Trophoblast cell (in vitro differentiated cells and primary cell): ENCODE data around the gene CPA1.
"Not testable (repeated sequence)": the region's sequence is repeated elsewhere in the genome, so short reads cannot be mapped to it uniquely, and the experiment has no call there.

Source experiments
- DNase-seq, 2 donors: peaks; one replicate each; pipeline ENCODE4 v3.0.0-alpha.2; 2016
- H2AFZ ChIP-seq: 2 replicates; pipeline ENCODE4 v1.6.1; 2013; ENCODE audit warnings: low read length, moderate library complexity, mild to moderate bottlenecking; ENCODE audit not compliant: insufficient read depth, poor library complexity
- H2AK5ac ChIP-seq: 2 replicates; pipeline ENCODE4 v1.6.1; 2013; ENCODE audit warnings: mild to moderate bottlenecking, low read length
- H2BK120ac ChIP-seq: 2 replicates; pipeline ENCODE4 v1.6.1; 2013; ENCODE audit warnings: low read length, mild to moderate bottlenecking, moderate library complexity; ENCODE audit not compliant: insufficient read depth, poor library complexity
- H2BK12ac ChIP-seq: 2 replicates; pipeline ENCODE4 v1.6.1; 2013; ENCODE audit warnings: mild to moderate bottlenecking, low read length, moderate library complexity
- H2BK5ac ChIP-seq: 2 replicates; pipeline ENCODE4 v1.6.1; 2013; ENCODE audit warnings: low read length, low read depth, moderate library complexity, mild to moderate bottlenecking; ENCODE audit not compliant: poor library complexity
- H3K14ac ChIP-seq: 2 replicates; pipeline ENCODE4 v1.6.1; 2013; ENCODE audit warnings: mild to moderate bottlenecking, low read length
- H3K18ac ChIP-seq: 2 replicates; pipeline ENCODE4 v1.6.1; 2013; ENCODE audit warnings: mild to moderate bottlenecking, low read length
- H3K23ac ChIP-seq: 2 replicates; pipeline ENCODE4 v1.6.1; 2013; ENCODE audit warnings: low read length
- H3K27ac ChIP-seq: 2 replicates; pipeline ENCODE4 v1.5.1; 2013; ENCODE audit warnings: low read depth, mild to moderate bottlenecking, inconsistent platforms, low read length, moderate library complexity
- H3K27me3 ChIP-seq: 2 replicates; pipeline ENCODE4 v1.6.1; 2013; ENCODE audit warnings: inconsistent platforms, mild to moderate bottlenecking, low read length, moderate library complexity; ENCODE audit not compliant: insufficient read depth
- H3K36me3 ChIP-seq, 2 experiments: 1 replicate in 1 of 2; 2 replicates in 1 of 2; pipeline ENCODE4 v1.6.1; 2013; ENCODE audit warnings: low read length in 2 of 2, mild to moderate bottlenecking in 2 of 2, moderate library complexity in 1 of 2; ENCODE audit not compliant: insufficient read depth in 2 of 2, control insufficient read depth in 1 of 2
- H3K4ac ChIP-seq: 2 replicates; pipeline ENCODE4 v1.6.1; 2013; ENCODE audit warnings: low read depth, mild to moderate bottlenecking, low read length, moderate library complexity
- H3K4me1 ChIP-seq, 2 experiments: 1 replicate in 1 of 2; 2 replicates in 1 of 2; pipeline ENCODE4 v1.6.1; 2013; ENCODE audit warnings: low read length in 2 of 2, mild to moderate bottlenecking in 2 of 2, moderate library complexity in 1 of 2; ENCODE audit not compliant: insufficient read depth in 2 of 2, control insufficient read depth in 1 of 2
- H3K4me2 ChIP-seq: 2 replicates; pipeline ENCODE4 v1.6.1; 2013; ENCODE audit warnings: inconsistent platforms, mild to moderate bottlenecking, low read length, moderate library complexity
- H3K4me3 ChIP-seq: 2 replicates; pipeline ENCODE4 v1.5.1; 2013; ENCODE audit warnings: mild to moderate bottlenecking, low read depth, low read length, inconsistent platforms
- H3K79me1 ChIP-seq: one replicate; pipeline ENCODE4 v1.6.1; 2013; ENCODE audit warnings: low read length
- H3K79me2 ChIP-seq: 2 replicates; pipeline ENCODE4 v1.6.1; 2013; ENCODE audit warnings: low read length, mild to moderate bottlenecking; ENCODE audit not compliant: control insufficient read depth, insufficient read depth, poor library complexity
- H3K9ac ChIP-seq: 2 replicates; pipeline ENCODE4 v1.6.1; 2013; ENCODE audit warnings: mild to moderate bottlenecking, low read length
- H3K9me3 ChIP-seq: 2 replicates; pipeline ENCODE4 v1.6.1; 2013; ENCODE audit warnings: low read depth, mild to moderate bottlenecking, control low read depth, inconsistent platforms, low read length; ENCODE audit not compliant: insufficient read depth
- H4K12ac ChIP-seq: 2 replicates; pipeline ENCODE4 v1.6.1; 2013; ENCODE audit warnings: low read depth, mild to moderate bottlenecking, low read length, moderate library complexity
- H4K8ac ChIP-seq: 2 replicates; pipeline ENCODE4 v1.6.1; 2013; ENCODE audit warnings: low read depth, mild to moderate bottlenecking, low read length, moderate library complexity
- H4K91ac ChIP-seq: one replicate; pipeline ENCODE4 v1.6.1; 2013; ENCODE audit warnings: low read depth, mild to moderate bottlenecking, low read length, moderate library complexity
- WGBS: extraction: QIAGEN DNeasy Blood & Tissue Kit; methylation state at CpG from one replicate; pipeline ENCODE4 v1.1.7; 2013; ENCODE audit warnings: missing lambda C conversion rate; ENCODE audit not compliant: insufficient read length, insufficient coverage; ENCODE audit errors: extremely low coverage; 5-methylcytosine and 5-hydroxymethylcytosine counted together

CPA1 gene

GRCh38 chr7:130374507-130374906 lies 5.8 kb upstream of the CPA1 start:
- Histone ChIP-seq H3K36me3 (no peaks in the 10 kb centered on the region), H3K4me3 (no peak overlapping the region), H3K14ac (peak overlapping the region; percentile 99), H3K9me3 (peaks cover 12% of the 10 kb centered on the region), H3K27me3 (no peaks in the 10 kb centered on the region), H2AK5ac (peak overlapping the region; percentile 100), H4K8ac (peak overlapping the region; percentile 91), H2BK5ac (peak overlapping the region; percentile 100), H2BK120ac (peak overlapping the region; percentile 100), H4K12ac (peak overlapping the region; percentile 64), H3K4ac (peak overlapping the region; percentile 97), H3K4me2 (peak overlapping the region; percentile 2), H3K23ac (no peak overlapping the region), H2BK12ac (peak overlapping the region; percentile 100), H3K4me1 (peaks cover 26 to 39% of the 10 kb centered on the region in 2 experiments), H3K79me1 (peaks cover 53% of the 10 kb centered on the region), H2AFZ (peak overlapping the region; percentile 98), H4K91ac (peak overlapping the region; percentile 100), H3K27ac (peak overlapping the region; percentile 100), H3K79me2 (peaks cover 15% of the 10 kb centered on the region), H3K18ac (peak overlapping the region; percentile 97), H3K9ac (no peak overlapping the region)
- DNase-seq = no peak
- WGBS = no CpG with 5 or more reads among the region's 6 CpGs

- H3K23ac ChIP-seq, H2AFZ ChIP-seq, H2AK5ac ChIP-seq, H3K4me2 ChIP-seq, H2BK120ac ChIP-seq, H3K18ac ChIP-seq, H4K8ac ChIP-seq, H3K4me3 ChIP-seq, H3K9ac ChIP-seq, H3K36me3 ChIP-seq, H3K27ac ChIP-seq, H4K91ac ChIP-seq, H2BK5ac ChIP-seq, H3K14ac ChIP-seq, H3K27me3 ChIP-seq, H4K12ac ChIP-seq, H3K4ac ChIP-seq, DNase-seq, H2BK12ac ChIP-seq: not testable (repeated sequence)
- Histone ChIP-seq H3K79me1 (peaks cover 46% of the 10 kb centered on the region), H3K79me2 (peaks cover 11% of the 10 kb centered on the region), H3K9me3 (peaks cover 14% of the 10 kb centered on the region), H3K4me1 (peaks cover 23 to 37% of the 10 kb centered on the region in 2 experiments)
- WGBS = no CpG with 5 or more reads among the region's 1 CpG
These were observed 3.8 kb upstream of the CPA1 start for GRCh38 chr7:130376461-130376860.

- no peak for DNase-seq
- H4K8ac ChIP-seq = no peak overlapping the region
- peaks cover 23 to 37% of the 10 kb centered on the region in 2 experiments for H3K4me1 ChIP-seq
- no peak overlapping the region for H3K18ac ChIP-seq
- H2AFZ ChIP-seq = no peak overlapping the region
- no peak overlapping the region for H3K23ac ChIP-seq
- H3K79me2 ChIP-seq = peaks cover 11% of the 10 kb centered on the region
- H3K79me1 ChIP-seq = peaks cover 40% of the 10 kb centered on the region
- no peak overlapping the region for H2BK5ac ChIP-seq
- H4K91ac ChIP-seq = no peak overlapping the region
- no peak overlapping the region for H3K14ac ChIP-seq
- no peaks in the 10 kb centered on the region for H3K27me3 ChIP-seq
- H3K9me3 ChIP-seq = peaks cover 14% of the 10 kb centered on the region
- H4K12ac ChIP-seq = no peak overlapping the region
- no peak overlapping the region for H3K9ac ChIP-seq
- no peak overlapping the region for H3K4ac ChIP-seq
- WGBS = no CpG with 5 or more reads among the region's 6 CpGs
- H2BK12ac ChIP-seq = no peak overlapping the region
- no peak overlapping the region for H3K4me3 ChIP-seq
- no peak overlapping the region for H2BK120ac ChIP-seq
- H3K4me2 ChIP-seq = no peak overlapping the region
- H3K27ac ChIP-seq = no peak overlapping the region
- no peak overlapping the region for H2AK5ac ChIP-seq
- H3K36me3 ChIP-seq = no peaks in the 10 kb centered on the region
These were observed 3.1 kb upstream of the CPA1 start for GRCh38 chr7:130377178-130377577.

- Histone ChIP-seq H3K4me1 (peaks cover 15 to 24% of the 10 kb centered on the region in 2 experiments), H3K9me3 (peaks cover 16% of the 10 kb centered on the region), H4K91ac (peak overlapping the region; percentile 79), H3K36me3 (no peaks in the 10 kb centered on the region), H2BK120ac (peak overlapping the region; percentile 40), H3K27ac (no peak overlapping the region), H3K4ac (no peak overlapping the region), H2AK5ac (peak overlapping the region; percentile 74), H3K4me3 (no peak overlapping the region), H3K18ac (no peak overlapping the region), H2BK12ac (peak overlapping the region; percentile 85), H4K8ac (peak overlapping the region; percentile 8), H3K23ac (no peak overlapping the region), H3K27me3 (no peaks in the 10 kb centered on the region), H4K12ac (no peak overlapping the region), H3K4me2 (no peak overlapping the region), H3K79me2 (peaks cover 6% of the 10 kb centered on the region), H3K14ac (peak overlapping the region; percentile 18), H3K9ac (no peak overlapping the region), H3K79me1 (peaks cover 26% of the 10 kb centered on the region), H2BK5ac (no peak overlapping the region), H2AFZ (no peak overlapping the region)
- no peak for DNase-seq
- no CpG with 5 or more reads among the region's 7 CpGs for WGBS
These were observed 1.3 kb upstream of the CPA1 start for GRCh38 chr7:130379019-130379418.
